CD4-positive, alpha-beta T cell treated with Interleukin-6 for 4 hours (primary cell): ENCODE data around the gene OR2G3.
A peak's percentile ranks its signal among the peaks of the same experiment; 100 is the strongest.

ENCODE experiments used
- DNase-seq: peaks from one replicate; pipeline ENCODE4 v3.0.0-alpha.2; 2020; ENCODE audit warnings: mixed read lengths

OR2G3 gene

GRCh38 chr1:247605286-247605685, at the start of gene OR2G3:
Gene OR2G3, plus strand, starts transcription at chr1:247605586. Its CDS starts 0 bp downstream, at chr1:247605586.
- no peak for DNase-seq

DNA sequence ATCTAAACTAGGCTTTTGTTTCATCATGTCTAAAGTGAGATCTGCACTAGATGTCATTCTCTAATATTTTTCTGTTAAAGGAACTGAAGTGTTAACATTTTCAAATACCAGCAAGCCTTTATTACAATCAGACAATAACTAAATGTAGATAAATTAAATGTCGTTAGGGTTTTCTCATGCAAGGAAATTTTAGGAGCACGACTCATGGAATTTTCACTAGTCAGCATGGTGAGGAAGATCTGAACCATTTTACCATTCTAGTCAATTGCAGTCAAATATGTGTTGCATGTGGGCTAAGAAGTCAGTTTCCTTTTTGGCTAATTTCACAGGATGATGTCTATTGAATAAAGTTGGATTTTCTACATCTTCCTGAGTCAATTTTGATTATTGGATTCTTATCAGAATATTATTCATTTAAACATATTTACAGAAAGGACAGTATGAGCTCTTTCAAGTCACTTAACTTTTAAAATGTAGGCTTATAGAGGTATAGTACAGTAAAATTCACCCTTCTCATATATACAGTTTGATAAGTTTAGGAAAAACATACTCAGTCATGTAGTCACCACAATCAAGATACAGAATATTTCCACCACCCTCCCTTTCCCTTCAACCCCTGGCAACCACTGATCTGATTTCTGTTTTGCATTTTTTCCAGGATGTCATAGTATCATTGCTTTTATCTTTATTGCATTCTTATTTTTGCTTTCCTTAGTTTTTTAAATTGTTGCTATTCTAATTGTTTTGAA, 47.3 kb upstream of the OR2G3 start:
- no peak for DNase-seq

GRCh38 chr1:247561711-247562110, 43.7 kb upstream of the OR2G3 start:
- no peak for DNase-seq

DNA sequence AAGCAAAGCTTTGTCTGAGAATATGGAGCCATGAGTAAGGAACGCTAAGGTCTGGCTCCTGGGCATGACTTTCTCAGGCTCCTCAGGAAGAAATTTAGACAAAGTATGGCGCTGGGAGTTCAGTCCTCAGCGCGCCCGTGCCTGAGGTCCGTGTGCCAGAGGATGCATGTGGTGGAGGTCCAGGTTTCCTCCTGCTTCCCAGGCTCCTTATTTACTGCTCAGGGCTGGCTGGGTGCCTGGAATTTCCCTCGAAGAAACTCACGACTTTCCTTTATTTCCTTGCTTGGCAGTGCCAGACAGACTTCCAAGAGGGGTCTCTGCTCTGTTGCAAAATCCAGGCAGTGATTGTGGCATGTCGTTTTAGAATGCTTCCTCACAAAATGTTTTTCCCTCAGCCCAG, 43.2 kb upstream of the OR2G3 start:
- no peak for DNase-seq

GRCh38 chr1:247574236-247574635, 31.1 kb upstream of the OR2G3 start:
- DNase-seq = no peak

DNA sequence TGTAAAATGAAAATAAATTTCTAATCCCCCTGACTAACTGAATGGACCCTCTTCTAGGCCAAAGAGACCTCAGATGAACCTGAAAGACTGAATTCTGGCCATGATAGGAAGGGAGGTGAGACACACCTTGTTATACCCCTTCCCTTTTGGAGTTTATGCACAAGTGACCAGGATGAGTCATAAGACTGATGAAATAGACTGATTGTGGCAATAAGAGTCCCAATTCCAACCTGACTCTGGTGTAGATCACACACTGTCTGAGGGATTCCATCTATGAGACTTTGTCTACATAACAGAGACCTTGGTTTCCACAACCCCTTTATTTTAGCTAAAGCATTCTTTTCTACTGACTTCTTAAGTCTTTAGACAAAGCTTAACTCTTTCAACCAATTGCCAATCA, 30.7 kb upstream of the OR2G3 start:
- no peak for DNase-seq

GRCh38 chr1:247576514-247576913, 28.9 kb upstream of the OR2G3 start:
- no peak for DNase-seq

DNA sequence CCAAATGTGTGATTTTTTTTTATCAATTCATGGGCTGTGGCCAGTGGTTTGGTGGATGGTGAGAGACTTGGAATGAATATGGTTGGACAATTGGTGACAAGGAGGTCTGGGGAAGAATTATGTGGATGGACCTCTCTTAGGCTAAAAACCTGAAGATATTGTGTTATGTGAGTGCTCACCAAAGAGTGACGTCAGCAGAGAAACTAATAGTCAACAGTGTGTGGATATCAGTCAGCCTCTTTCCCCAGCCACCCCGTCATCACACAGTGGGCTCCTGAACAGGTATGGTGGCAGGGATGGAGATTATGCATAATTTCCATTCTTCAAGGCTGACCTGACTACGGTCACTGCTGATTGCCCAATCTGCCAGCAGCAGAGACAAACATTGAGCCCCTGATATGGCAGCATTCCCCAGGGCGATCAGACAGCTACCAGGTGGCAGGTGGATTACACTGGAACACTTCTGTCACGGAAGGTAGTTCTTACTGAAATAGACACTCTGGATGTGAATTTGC, 26.4 kb upstream of the OR2G3 start:
- no peak for DNase-seq

DNA sequence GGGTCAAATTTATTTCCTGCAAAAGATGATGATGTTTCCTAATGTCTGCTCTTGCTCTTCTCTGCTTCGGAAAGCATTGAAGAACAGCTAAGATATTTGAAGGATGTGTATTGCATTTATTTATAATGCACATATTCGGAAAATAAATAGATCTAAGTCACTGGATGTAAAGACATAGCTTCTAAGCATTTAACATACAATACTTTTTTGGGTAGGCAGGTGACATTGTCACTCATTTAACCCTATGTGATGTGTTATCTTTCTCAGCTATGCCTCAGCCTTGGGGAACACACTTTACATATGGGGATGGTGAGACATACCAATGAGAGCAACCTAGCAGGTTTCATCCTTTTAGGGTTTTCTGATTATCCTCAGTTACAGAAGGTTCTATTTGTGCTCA, 17.3 kb upstream of the OR2G3 start, which contains the start of gene OR2G2:
Gene OR2G2 (plus strand): TSS at position 301 of the 400 bp plus-strand sequence. CDS start 0 bp downstream, at position 301.
- no peak for DNase-seq

GRCh38 chr1:247613405-247613804, 8.0 kb downstream of the OR2G3 start:
- DNase-seq = no peak

- DNase-seq = no peak
These were observed 9.2 kb downstream of the OR2G3 start for GRCh38 chr1:247614625-247615024.

- DNase-seq = no peak
These were observed 22.6 kb downstream of the OR2G3 start for GRCh38 chr1:247627951-247628350.

- DNase-seq = no peak
These were observed 32.6 kb downstream of the OR2G3 start for GRCh38 chr1:247638011-247638410.

GRCh38 chr1:247638781-247639180, 33.4 kb downstream of the OR2G3 start:
- DNase-seq = no peak

- peak; percentile 52 for DNase-seq
These were observed 34.1 kb downstream of the OR2G3 start for GRCh38 chr1:247639381-247639981.

GRCh38 chr1:247642742-247643141, 37.4 kb downstream of the OR2G3 start:
- no peak for DNase-seq

DNA sequence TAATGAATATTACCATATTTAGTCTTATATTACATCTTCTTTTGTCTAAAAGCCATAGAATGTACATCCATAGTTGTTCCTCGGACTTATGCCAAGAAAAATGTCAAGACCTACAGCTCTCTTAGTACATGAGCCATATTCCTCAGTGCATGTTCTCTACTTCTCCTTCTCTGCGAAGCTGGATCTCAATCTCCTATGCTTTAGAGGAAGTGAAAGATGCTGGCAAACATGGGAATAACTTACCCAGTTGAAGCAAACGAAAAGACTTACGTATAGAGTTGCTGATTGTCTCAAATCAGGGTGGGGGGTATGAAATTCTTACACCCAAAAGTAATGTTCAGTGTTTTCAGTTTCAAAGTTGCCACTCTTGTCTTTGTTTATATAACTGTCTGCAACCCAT, 41.5 kb downstream of the OR2G3 start:
- DNase-seq = no peak

- no peak for DNase-seq
These were observed 42.5 kb downstream of the OR2G3 start for GRCh38 chr1:247647864-247648263.

DNA sequence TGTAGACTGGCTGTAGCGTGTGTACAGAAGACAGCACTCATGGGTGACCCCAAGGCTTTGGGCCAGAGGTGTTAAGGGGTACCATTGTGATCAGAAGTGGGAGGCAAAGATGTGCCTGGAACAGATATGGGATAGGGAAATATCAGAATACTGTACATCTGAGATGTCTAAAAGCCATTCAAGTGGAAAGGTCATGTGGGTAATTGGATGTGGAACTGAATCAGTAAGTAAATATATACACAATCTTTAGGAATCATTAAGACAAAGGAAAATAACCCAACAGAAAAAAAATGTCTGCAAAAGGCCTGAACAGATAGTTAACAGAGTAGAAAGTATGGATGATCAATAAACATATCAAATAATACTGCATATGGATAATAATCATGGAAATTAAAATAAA, 47.7 kb downstream of the OR2G3 start:
- no peak for DNase-seq
